ENCODE data around the gene AFAP1L2. TPM values are rescaled to one million over a fixed set of nuclear protein-coding genes. Genes with fewer than 3 reads are reported as not detected.

Gene AFAP1L2
- total and polyA plus RNA-seq, 2 donors (not counting 1 experiment from before 2014, with no cell fraction given): 4.7 to 4.9 TPM

- peaks cover 18% of the 10 kb centered on the region for H3K27me3 Mint-ChIP-seq
- Histone ChIP-seq H3K27ac (ENCODE audit: low read length in 2 of 2) (no peak overlapping the region), H3K4me3 (ENCODE audit: control extremely low read depth in 1 of 5, extremely low read depth in 1 of 5, insufficient read depth in 1 of 5, low read depth in 2 of 5, low read length in 4 of 5) (no peak overlapping the region), H3K36me3 (replicated peaks in 1 of 2; ENCODE audit: control extremely low read depth in 1 of 2, control insufficient read depth in 1 of 2, extremely low read depth in 1 of 2, insufficient read depth in 2 of 2, low read length in 1 of 2) (no peaks in the 10 kb centered on the region), H2AFZ (ENCODE audit: insufficient read depth, low read depth, low read length, poor library complexity, severe bottlenecking) (no peak overlapping the region), H4K20me1 (ENCODE audit: control insufficient read depth, insufficient read depth, low read length, poor library complexity, severe bottlenecking) (no peaks in the 10 kb centered on the region), H3K9ac (ENCODE audit: low read length) (no peak overlapping the region), H3K27me3 (replicated peaks in 1 of 4; ENCODE audit: control extremely low read depth in 1 of 4, control insufficient read depth in 3 of 4, insufficient read depth in 4 of 4, low read length in 3 of 4) (peaks cover 0 to 8% (median 5%) of the 10 kb centered on the region in 4 experiments), H3K79me2 (ENCODE audit: control insufficient read depth, insufficient read depth, low read length) (no peaks in the 10 kb centered on the region), H3K9me3 (ENCODE audit: control extremely low read depth in 1 of 3, control insufficient read depth in 2 of 3, insufficient read depth in 1 of 3, low read length in 2 of 3) (no peaks in the 10 kb centered on the region), H3K4me2 (replicated peaks; ENCODE audit: low read depth, low read length, poor library complexity, severe bottlenecking) (no peak overlapping the region), H3K4me1 (ENCODE audit: control insufficient read depth in 2 of 2, insufficient read depth in 2 of 2, low read length in 2 of 2) (no peaks in the 10 kb centered on the region)
- ChIA-PET CTCF (no interaction called here), POLR2A (no interaction called here)
- TF ChIP-seq CTCF (IDR thresholded peaks at IDR 0.05) (no peak), EZH2 (IDR thresholded peaks at IDR 0.05; ENCODE audit: borderline replicate concordance, insufficient read depth, low read depth, low read length, poor library complexity, severe bottlenecking) (no peak)
- ATAC-seq (ENCODE audit: low read depth): no peak
- DNase-seq: no peak
- no peaks in the 10 kb centered on the region for H3K4me1 Mint-ChIP-seq
- WGBS (ENCODE audit: insufficient coverage): no CpG with 5 or more reads among the region's 2 CpGs
- intact Hi-C loops (cut with micrococcal nuclease): no loop called here
- no peaks in the 10 kb centered on the region for H3K9me3 Mint-ChIP-seq (ENCODE audit: insufficient read depth)
- no peak overlapping the region for H3K27ac Mint-ChIP-seq
- H3K4me3 Mint-ChIP-seq: no peak overlapping the region
These were observed 46.7 kb downstream of the AFAP1L2 start for GRCh38 chr10:114357515-114357996.

- CTCF ChIA-PET: no interaction called here
- Histone ChIP-seq H3K79me2 (ENCODE audit: control insufficient read depth, insufficient read depth, low read length) (no peaks in the 10 kb centered on the region), H2AFZ (ENCODE audit: insufficient read depth, low read depth, low read length, poor library complexity, severe bottlenecking) (no peak overlapping the region), H3K36me3 (replicated peaks in 1 of 2; ENCODE audit: control extremely low read depth in 1 of 2, control insufficient read depth in 1 of 2, extremely low read depth in 1 of 2, insufficient read depth in 2 of 2, low read length in 1 of 2) (no peaks in the 10 kb centered on the region), H3K27ac (ENCODE audit: low read length in 2 of 2) (no peak overlapping the region), H3K9ac (ENCODE audit: low read length) (no peak overlapping the region), H3K4me1 (ENCODE audit: control insufficient read depth in 2 of 2, insufficient read depth in 2 of 2, low read length in 2 of 2) (no peaks in the 10 kb centered on the region), H3K27me3 (replicated peaks in 1 of 4; ENCODE audit: control extremely low read depth in 1 of 4, control insufficient read depth in 3 of 4, insufficient read depth in 4 of 4, low read length in 3 of 4) (peaks cover 0 to 8% (median 5%) of the 10 kb centered on the region in 4 experiments), H4K20me1 (ENCODE audit: control insufficient read depth, insufficient read depth, low read length, poor library complexity, severe bottlenecking) (no peaks in the 10 kb centered on the region), H3K4me3 (ENCODE audit: control extremely low read depth in 1 of 5, extremely low read depth in 1 of 5, insufficient read depth in 1 of 5, low read depth in 2 of 5, low read length in 4 of 5) (no peak overlapping the region), H3K9me3 (ENCODE audit: control extremely low read depth in 1 of 3, control insufficient read depth in 2 of 3, insufficient read depth in 1 of 3, low read length in 2 of 3) (no peaks in the 10 kb centered on the region), H3K4me2 (replicated peaks; ENCODE audit: low read depth, low read length, poor library complexity, severe bottlenecking) (no peak overlapping the region)
- Mint-ChIP-seq H3K27ac (no peak overlapping the region), H3K4me3 (no peak overlapping the region), H3K4me1 (no peaks in the 10 kb centered on the region), H3K27me3 (peaks cover 18% of the 10 kb centered on the region), H3K9me3 (ENCODE audit: insufficient read depth) (no peaks in the 10 kb centered on the region)
- ATAC-seq (ENCODE audit: low read depth) (no peak), DNase-seq (no peak)
- intact Hi-C loops (cut with micrococcal nuclease): no loop called here
- WGBS (ENCODE audit: insufficient coverage): 80% methylated on average over 2 of the region's 3 CpGs
- TF ChIP-seq EZH2 (IDR thresholded peaks at IDR 0.05; ENCODE audit: borderline replicate concordance, insufficient read depth, low read depth, low read length, poor library complexity, severe bottlenecking) (no peak), CTCF (IDR thresholded peaks at IDR 0.05) (no peak)
- POLR2A ChIA-PET: no interaction called here
These were observed 47.4 kb downstream of the AFAP1L2 start for GRCh38 chr10:114356751-114357514.
